Gastrocnemius medialis (tissue), 4 donors: ENCODE results near the gene KRTAP3-1.

ENCODE experiments used
- POLR2A ChIP-seq, 2 donors: fragments of 450-650 bp; IDR thresholded peaks; one replicate each; pipeline ENCODE4 v1.6.1; 2017; ENCODE audit warnings: antibody characterized with exemption in 2 of 2, mild to moderate bottlenecking in 2 of 2, moderate library complexity in 2 of 2
- TF ChIP-seq, protein P1 (sequence below), 5 experiments: fragments of 450-650 bp in 3 of 5; fragments of 200-600 bp in 2 of 5; sonication (generic) in 2 of 5; IDR thresholded peaks in 4 of 5; conservative IDR thresholded peaks in 1 of 5; 1 replicate in 4 of 5; 2 replicates in 1 of 5; pipeline ENCODE4 v1.5.1; 2016 to 2019; ENCODE audit warnings: antibody characterized with exemption in 5 of 5, mild to moderate bottlenecking in 3 of 5, moderate library complexity in 3 of 5

DNA sequence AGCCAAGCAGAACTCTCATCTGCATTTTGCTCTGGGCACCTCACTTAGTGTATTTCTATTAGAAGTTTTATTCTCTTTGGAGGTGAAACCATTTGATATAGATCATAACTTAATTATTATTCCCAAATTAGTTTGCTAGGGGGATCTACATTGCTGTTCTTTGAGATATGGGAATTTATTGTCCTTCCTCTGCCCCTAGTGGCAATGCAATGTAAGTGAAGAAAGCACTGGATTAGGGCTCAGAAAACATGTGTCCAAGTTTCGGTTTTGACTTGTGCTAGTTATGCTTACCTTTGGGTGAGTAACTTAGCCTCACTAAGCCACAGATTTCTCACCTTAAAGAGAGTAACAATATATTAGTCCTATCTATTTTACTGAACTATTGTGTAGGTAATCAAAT is 45.1 kb downstream of the KRTAP3-1 start:
- TF ChIP-seq POLR2A (IDR thresholded peaks at IDR 0.05), result no peak
- TF ChIP-seq, protein P1, sequence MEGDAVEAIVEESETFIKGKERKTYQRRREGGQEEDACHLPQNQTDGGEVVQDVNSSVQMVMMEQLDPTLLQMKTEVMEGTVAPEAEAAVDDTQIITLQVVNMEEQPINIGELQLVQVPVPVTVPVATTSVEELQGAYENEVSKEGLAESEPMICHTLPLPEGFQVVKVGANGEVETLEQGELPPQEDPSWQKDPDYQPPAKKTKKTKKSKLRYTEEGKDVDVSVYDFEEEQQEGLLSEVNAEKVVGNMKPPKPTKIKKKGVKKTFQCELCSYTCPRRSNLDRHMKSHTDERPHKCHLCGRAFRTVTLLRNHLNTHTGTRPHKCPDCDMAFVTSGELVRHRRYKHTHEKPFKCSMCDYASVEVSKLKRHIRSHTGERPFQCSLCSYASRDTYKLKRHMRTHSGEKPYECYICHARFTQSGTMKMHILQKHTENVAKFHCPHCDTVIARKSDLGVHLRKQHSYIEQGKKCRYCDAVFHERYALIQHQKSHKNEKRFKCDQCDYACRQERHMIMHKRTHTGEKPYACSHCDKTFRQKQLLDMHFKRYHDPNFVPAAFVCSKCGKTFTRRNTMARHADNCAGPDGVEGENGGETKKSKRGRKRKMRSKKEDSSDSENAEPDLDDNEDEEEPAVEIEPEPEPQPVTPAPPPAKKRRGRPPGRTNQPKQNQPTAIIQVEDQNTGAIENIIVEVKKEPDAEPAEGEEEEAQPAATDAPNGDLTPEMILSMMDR (IDR thresholded peaks at IDR 0.05 in 4 of 5, conservative IDR thresholded peaks at IDR 0.05 in 1 of 5), result peak in 3 of 5 experiments; percentile 7 to 52 (median 35)
